Measurements from ENCODE around the gene RASGRF2.

DNA sequence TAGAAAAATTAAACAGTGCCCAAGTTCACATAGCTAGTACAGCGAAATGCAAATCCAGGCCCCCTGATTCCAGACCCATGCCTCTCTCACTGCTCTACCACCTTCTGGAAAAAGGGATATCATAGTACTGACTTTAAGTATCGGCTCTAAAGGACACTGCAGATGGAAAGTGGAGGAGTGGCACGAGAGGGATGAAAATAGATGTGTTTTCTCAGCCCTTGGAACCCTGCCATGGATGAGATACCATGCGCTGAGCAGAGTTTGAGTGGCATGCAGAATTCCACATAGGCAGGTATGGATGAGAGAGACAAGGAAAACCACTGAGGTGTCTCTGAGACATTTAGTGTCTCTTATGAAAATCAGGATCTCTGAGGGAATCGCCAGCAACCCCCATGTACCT is 291.8 kb downstream of the RASGRF2 start:
- TF ChIP-seq, protein P1, sequence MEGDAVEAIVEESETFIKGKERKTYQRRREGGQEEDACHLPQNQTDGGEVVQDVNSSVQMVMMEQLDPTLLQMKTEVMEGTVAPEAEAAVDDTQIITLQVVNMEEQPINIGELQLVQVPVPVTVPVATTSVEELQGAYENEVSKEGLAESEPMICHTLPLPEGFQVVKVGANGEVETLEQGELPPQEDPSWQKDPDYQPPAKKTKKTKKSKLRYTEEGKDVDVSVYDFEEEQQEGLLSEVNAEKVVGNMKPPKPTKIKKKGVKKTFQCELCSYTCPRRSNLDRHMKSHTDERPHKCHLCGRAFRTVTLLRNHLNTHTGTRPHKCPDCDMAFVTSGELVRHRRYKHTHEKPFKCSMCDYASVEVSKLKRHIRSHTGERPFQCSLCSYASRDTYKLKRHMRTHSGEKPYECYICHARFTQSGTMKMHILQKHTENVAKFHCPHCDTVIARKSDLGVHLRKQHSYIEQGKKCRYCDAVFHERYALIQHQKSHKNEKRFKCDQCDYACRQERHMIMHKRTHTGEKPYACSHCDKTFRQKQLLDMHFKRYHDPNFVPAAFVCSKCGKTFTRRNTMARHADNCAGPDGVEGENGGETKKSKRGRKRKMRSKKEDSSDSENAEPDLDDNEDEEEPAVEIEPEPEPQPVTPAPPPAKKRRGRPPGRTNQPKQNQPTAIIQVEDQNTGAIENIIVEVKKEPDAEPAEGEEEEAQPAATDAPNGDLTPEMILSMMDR (IDR thresholded peaks at IDR 0.05): no peak
- TF ChIP-seq, protein P2, sequence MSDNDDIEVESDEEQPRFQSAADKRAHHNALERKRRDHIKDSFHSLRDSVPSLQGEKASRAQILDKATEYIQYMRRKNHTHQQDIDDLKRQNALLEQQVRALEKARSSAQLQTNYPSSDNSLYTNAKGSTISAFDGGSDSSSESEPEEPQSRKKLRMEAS (IDR thresholded peaks at IDR 0.05): no peak
- TF ChIP-seq CEBPB (IDR thresholded peaks at IDR 0.05) (no peak), RFX5 (IDR thresholded peaks at IDR 0.05) (no peak), POLR2A (IDR thresholded peaks at IDR 0.05; ENCODE audit: low read length) (no peak), CBX8 (IDR thresholded peaks at IDR 0.05) (no peak), KDM5A (IDR thresholded peaks at IDR 0.05) (no peak), RAD21 (conservative IDR thresholded peaks at IDR 0.05 in 1 of 2, IDR thresholded peaks at IDR 0.05 in 1 of 2) (no peak), NFE2L2 (conservative IDR thresholded peaks at IDR 0.05; ENCODE audit: low read length) (no peak)
- TF ChIP-seq, protein P3, sequence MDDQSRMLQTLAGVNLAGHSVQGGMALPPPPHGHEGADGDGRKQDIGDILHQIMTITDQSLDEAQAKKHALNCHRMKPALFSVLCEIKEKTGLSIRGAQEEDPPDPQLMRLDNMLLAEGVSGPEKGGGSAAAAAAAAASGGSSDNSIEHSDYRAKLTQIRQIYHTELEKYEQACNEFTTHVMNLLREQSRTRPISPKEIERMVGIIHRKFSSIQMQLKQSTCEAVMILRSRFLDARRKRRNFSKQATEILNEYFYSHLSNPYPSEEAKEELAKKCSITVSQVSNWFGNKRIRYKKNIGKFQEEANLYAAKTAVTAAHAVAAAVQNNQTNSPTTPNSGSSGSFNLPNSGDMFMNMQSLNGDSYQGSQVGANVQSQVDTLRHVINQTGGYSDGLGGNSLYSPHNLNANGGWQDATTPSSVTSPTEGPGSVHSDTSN (IDR thresholded peaks at IDR 0.05): no peak
- TF ChIP-seq, protein P4, sequence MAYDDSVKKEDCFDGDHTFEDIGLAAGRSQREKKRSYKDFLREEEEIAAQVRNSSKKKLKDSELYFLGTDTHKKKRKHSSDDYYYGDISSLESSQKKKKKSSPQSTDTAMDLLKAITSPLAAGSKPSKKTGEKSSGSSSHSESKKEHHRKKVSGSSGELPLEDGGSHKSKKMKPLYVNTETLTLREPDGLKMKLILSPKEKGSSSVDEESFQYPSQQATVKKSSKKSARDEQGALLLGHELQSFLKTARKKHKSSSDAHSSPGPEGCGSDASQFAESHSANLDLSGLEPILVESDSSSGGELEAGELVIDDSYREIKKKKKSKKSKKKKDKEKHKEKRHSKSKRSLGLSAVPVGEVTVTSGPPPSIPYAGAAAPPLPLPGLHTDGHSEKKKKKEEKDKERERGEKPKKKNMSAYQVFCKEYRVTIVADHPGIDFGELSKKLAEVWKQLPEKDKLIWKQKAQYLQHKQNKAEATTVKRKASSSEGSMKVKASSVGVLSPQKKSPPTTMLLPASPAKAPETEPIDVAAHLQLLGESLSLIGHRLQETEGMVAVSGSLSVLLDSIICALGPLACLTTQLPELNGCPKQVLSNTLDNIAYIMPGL (CRISPR knock-in tag; IDR thresholded peaks at IDR 0.05; ENCODE audit: borderline replicate concordance): no peak

Measured in A549 (cell line).